GM18861 (cell line): Measurements from ENCODE around the gene DDAH1.
A peak's percentile ranks its signal among the peaks of the same experiment; 100 is the strongest.
"Not testable (repeated sequence)": the region's sequence is repeated elsewhere in the genome, so short reads cannot be mapped to it uniquely, and the experiment has no call there.

Experiments used
- ATAC-seq: cut with Tn5 transposase; IDR thresholded peaks from one replicate; pipeline ENCODE4 v1.9.1; 2021; ENCODE audit not compliant: unreplicated experiment

DDAH1 gene

GRCh38 chr1:85361606-85362296, 103.2 kb downstream of the DDAH1 start:
- no peak for ATAC-seq

GRCh38 chr1:85360730-85361493, 104.0 kb downstream of the DDAH1 start:
- ATAC-seq, result no peak

- ATAC-seq, result no peak
These were observed 104.9 kb downstream of the DDAH1 start for GRCh38 chr1:85359874-85360721.

GRCh38 chr1:85358702-85359438, 106.1 kb downstream of the DDAH1 start:
- ATAC-seq, result no peak

GRCh38 chr1:85357817-85358216, 107.1 kb downstream of the DDAH1 start:
- no peak for ATAC-seq

- no peak for ATAC-seq
These were observed 108.8 kb downstream of the DDAH1 start for GRCh38 chr1:85356130-85356529.

- ATAC-seq, result no peak
These were observed 112.9 kb downstream of the DDAH1 start for GRCh38 chr1:85352055-85352454.

GRCh38 chr1:85351202-85351828, 113.6 kb downstream of the DDAH1 start:
- ATAC-seq, result no peak

GRCh38 chr1:85349224-85349623, 115.7 kb downstream of the DDAH1 start:
- ATAC-seq, result no peak

GRCh38 chr1:85347908-85348307, 117.1 kb downstream of the DDAH1 start:
- ATAC-seq, result no peak

- ATAC-seq, result not testable (repeated sequence)
These were observed 117.7 kb downstream of the DDAH1 start for GRCh38 chr1:85347275-85347674.

GRCh38 chr1:85344256-85344694, 120.7 kb downstream of the DDAH1 start:
- no peak for ATAC-seq

GRCh38 chr1:85343612-85344255, 121.2 kb downstream of the DDAH1 start:
- ATAC-seq, result peak; percentile 48

- no peak for ATAC-seq
These were observed 121.7 kb downstream of the DDAH1 start for GRCh38 chr1:85343213-85343611.

GRCh38 chr1:85342207-85342606, 122.8 kb downstream of the DDAH1 start:
- no peak for ATAC-seq

GRCh38 chr1:85340427-85340826, 124.5 kb downstream of the DDAH1 start:
- ATAC-seq, result no peak

GRCh38 chr1:85339656-85340399, 125.1 kb downstream of the DDAH1 start:
- ATAC-seq, result no peak

GRCh38 chr1:85339089-85339488, 125.9 kb downstream of the DDAH1 start:
- ATAC-seq, result no peak

- no peak for ATAC-seq
These were observed 130.0 kb downstream of the DDAH1 start for GRCh38 chr1:85334962-85335361.
